Left hindlimb (tissue), 1 donor: ENCODE results near the gene STYK1.
"Not testable (repeated sequence)": the region's sequence is repeated elsewhere in the genome, so short reads cannot be mapped to it uniquely, and the experiment has no call there.

Experiments used
- DNase-seq: peaks from one replicate; pipeline ENCODE4 v3.0.0-alpha.2; 2018

The STYK1 gene

DNA sequence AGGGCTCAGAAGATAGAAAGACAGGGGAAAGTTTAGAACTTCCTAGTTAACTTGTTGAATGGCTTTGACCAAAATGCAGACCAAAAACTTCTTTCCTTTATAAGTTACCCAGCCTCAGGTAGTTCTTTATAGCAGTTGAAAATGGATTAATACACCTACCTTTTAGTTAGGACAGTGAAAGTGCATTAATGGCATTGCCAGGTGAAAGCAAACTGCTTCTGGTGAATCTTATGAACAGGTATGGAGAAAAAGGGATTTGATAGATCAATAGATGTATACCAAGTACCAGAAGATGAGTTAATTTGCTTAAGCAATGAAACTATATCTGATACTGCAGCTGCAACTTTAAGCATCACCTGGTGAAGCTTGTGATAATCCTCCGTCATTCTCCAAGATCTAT is 14.2 kb upstream of the STYK1 start:
- no peak for DNase-seq

DNA sequence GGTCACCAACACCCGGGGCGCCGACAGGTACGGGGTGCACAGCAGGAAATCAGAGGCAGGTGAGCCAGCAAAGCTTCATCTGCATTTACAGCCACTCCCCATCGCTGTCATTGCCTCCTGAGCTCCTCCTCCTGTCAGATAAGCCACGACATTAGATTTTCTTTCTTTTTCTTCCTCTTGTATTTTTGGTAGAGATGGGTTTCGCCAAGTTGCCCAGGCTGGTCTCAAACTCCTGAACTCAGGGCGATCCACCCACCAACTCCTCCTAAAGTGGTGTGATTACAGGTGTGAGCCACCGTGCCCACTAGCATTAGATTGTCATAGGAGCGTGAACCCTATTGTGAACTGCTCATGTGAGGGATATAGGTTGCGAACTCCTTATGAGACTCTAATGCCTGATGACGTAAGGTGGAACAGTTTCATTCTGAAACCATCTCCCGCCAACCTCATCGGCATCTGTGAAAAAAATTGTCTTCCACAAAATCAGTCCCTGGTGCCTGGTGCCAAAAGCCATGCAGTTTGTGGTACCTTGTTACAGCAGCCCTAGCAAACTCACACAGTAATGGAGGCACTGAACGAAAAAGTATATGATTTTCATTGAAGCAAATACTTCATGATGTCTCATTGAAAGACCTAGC is 1.5 kb downstream of the STYK1 start:
- DNase-seq, result no peak

DNA sequence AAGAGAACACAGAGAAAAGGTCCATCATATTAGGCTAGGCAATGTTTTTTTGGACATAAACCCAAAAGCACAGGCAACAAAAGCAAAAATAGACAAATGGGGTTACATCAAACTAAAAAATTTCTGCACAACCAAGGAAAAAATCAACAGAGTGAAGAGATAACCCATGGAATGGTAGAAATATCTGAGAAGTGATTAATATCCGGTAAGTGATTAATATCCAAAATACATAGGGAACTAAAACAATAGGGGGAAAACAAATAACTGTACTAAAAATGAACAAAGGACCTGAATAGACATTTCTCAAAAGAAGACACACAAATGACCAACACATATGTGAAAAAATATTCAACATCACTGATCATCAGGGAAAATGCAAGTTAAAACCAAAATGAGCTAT is 4.3 kb downstream of the STYK1 start:
- no peak for DNase-seq

DNA sequence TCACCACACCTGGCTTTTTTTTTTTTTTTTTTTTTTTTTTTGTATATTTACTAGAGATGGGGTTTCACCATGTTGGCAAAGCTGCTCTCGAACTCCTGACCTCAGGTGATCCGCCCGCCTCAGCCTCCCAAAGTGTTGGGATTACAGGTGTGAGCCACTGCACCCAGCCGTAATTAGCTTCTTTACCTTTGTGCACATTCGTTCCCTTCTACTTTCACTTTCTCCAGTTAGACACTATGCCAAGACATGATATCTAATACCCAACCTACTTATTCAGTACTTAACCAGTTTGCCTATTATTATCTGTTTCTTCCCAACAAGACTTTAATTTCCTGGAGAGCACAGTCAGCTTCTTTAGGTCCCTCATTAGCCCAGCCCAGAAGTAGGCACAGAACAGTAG is 5.3 kb downstream of the STYK1 start:
- DNase-seq, result no peak

DNA sequence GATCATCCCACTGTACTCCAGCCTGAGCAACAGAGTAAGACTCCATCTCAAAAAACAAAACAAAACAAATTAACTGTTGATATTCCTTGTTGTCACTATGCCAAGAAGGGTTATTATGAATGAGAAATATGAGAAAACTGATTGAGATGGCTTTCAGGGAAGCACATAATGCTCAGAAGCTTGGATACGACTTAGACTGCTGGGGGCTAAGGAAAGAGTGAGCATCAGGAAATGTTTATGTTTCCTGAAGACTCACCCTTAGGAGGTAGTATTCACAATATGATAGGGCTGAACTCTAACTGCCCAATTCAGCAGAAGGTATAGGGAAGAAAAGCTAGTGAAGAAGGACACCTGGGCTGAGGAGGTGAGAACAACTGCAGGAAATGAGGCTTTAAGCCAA is 6.3 kb downstream of the STYK1 start:
- DNase-seq, result no peak

DNA sequence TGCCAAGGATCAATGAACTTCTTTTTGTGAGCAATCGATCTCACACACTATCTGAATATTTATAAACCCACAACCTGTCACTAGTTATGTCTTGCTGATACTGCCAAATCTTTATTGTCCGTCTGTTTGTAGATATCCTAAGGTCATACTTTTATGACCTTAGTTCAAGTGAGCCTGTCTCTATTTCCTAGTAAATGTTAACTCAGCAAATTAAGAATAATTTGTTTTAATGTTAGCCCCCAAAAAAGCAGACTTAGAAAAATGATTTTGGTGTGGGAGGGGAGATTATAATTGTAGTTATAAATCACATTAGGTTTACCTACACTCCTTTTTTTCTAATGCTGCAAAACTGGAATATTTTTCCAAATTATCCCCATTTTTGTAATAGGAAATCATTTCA is 9.4 kb downstream of the STYK1 start:
- DNase-seq, result no peak

DNA sequence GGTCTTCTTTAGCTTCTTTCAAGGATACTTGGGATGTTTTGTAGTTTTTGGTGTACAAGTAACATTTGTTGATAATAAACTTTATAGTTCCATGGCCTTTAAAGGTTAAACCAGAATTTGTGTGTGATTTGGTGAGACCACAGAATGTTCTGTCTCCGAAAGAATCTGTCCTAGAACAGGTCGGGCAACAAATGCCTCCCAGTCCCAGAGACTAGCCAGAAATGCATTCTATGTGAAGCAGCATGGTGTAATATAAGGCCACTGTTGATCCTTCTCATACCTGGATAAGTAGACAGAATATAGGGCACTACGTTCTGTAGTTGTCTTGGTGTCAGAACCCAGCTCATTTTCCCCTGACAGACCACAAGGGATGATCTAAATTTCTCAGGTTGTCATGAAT is 10.0 kb downstream of the STYK1 start:
- no peak for DNase-seq

DNA sequence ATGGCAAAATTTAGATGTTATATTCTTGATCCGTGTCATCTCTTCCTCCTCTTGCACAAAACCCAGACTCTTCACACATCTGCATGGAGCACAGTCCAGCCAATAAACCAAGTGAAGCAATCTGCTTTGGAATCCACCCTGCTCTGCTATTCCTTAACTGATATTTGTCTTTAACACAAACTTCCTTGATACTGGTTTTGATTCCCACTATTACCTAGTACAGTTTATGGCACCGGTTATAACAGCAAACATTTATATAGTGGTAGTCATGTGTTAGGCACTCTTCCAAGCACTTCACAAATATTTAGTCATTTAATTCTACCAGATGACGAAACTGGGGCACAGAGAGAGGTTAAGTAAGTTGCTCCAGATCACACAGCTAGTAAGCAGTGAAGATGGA is 12.5 kb downstream of the STYK1 start:
- no peak for DNase-seq

DNA sequence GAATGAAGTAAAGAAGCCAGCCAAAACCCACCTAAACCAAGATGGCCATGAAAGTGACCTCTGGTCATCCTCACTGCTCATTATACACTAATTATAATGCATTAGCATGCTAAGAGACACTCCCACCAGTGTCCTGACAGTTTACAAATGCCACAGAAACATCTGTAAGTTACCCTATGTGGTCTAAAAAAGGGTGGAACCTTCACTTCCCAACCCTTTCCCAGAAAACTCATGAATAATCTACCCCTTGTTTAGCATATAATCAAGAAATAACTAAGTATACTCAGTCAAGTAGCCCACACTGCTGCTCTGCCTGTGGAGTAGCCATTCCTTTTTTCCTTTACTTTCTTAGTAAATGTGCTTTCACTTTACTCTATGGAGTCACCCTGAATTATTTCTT is 19.8 kb downstream of the STYK1 start:
- DNase-seq, result no peak

DNA sequence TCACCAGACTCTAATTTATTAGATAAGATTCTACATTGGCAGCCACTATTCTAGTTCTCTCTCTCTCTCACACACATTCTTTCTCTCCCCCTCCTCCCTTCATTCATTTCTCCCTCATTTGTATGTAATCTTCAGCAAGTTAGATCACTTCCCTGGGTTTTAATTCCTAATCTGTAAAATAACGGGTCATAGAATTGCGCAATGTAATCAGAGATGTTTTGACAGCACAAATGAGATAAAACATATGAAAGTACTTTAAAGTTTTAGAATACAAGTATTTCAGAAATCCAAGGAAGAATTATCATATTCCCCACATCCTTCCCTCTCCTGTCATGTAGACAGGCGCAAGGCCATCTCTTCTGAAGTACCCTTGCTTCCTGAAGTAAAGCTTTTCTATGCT is 21.7 kb downstream of the STYK1 start:
- DNase-seq, result no peak

DNA sequence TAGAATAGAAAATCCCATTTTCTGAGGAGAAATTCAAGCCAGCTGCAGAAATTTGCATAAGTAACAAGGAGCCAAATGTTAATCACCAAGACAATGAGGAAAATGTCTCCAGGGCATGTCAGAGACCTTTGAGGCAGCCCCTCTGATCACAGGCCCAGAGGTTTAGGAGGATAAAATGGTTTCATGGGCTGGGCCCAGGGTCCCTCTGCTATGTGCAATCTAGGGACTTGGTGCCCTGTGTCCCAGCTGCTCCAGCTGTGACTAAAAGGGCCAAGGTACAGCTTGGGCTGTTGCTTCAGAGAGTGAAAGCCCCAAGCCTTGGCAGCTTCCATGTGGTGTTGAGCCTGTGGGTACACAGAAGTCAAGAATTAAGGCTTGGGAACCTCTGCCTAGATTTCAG is 27.3 kb downstream of the STYK1 start:
- DNase-seq, result not testable (repeated sequence)

DNA sequence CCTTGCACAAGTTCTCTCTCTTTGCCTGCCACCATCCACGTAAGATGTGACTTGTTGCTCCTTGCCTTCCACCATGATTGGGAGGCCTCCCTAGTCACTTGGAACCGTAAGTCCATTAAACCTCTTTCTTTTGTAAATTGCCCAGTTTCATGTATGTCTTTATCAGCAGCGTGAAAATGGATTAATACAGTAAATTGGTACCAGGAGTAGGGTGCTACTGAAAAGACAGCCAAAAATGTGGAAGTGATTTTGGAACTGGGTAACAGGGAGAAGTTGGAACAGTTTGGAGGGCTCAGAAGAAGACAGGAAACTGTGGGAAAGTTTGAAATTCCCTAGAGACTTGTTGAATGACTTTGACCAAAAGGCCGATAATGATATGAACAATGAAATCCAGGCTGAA is 27.9 kb downstream of the STYK1 start:
- DNase-seq, result no peak

DNA sequence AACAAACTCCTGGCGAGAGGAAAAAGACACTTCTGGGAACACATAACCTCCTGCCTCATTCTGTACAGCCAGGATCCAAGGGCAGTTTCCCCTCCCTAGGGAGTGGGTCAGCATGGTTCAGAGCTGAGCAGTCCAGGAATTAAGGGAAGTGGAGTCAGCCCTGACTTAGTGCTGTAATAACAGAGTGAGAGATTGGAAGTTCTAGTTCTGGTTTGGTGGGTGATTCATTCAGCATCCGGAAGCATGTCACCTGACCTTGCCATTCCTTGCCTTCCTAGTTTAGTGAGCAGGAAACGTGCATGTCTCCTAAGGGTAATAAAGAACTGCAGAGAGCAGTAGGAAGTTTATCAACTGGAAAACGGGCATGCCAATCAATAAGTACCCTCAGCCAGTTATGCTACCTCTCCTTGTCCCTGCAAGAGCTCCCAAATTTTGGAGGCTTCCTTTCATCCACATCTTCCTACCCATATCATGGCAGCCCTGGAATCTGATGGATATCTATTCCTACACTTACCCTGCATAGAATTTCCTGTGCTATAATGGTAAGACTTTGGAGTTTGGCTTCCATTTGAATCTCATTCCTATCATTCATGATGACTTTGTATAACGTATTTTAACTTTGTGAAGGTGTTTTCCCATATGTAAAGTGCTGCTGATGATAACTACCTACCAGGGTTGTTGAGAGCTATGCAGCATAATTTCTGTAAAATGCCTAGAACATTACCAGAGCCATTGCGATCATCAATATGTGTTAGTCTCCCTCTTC is 31.9 kb downstream of the STYK1 start:
- no peak for DNase-seq

DNA sequence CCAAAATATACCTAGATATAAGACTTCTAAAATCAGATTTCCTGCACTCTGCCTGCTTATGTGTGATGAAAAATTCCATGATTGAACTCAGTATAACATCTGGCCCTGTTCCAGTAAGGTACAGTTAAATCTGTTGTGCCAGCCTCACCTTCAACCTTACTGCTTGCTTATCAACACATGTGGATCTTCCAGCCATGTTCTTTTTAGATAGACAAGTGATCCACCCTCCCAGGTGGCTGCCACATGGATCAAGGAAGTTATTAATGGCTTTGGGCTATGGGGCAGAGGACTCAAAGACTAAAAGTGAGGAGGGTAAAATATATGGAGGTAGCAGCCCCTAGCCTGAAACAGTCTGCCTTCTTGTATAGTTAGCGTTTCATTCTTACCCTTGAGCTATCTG is 35.1 kb downstream of the STYK1 start:
- no peak for DNase-seq

DNA sequence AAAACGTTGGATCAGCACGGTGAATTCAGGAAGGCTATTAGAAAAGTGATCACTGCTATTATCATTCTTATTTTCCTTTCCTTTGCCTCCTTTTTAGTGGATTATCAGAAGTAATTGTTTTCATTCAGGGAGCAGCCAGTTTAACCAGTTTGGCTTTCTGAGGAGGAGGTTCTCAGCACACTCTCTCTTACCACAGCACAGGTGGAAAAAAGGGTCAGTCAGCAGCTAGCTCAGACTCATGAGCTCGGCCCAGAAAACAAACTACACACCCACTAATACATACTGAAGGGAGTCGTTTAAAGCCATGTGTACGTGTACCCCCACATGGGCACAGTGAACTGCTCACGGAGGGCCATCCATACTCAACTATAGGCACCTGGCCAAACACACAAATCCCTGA is 37.2 kb downstream of the STYK1 start:
- DNase-seq, result no peak

DNA sequence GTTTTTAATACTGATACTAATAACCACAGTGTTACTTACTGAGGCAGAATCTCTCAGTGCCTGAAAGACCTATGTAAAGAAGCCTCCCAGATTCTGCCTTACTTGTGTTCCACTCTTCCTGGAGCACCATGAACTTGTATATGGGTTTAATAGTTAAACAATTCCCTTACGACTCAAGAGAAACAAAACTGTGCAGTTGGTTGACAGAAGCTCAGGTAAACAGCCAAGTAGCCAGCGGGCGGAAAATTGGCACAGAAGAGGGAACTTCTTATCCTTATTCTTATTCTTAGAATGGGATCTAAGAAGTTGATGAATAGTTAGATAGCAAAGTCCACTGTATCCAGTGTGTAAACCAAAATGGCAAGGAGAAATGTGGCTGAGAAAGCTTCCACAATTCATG is 37.7 kb downstream of the STYK1 start:
- DNase-seq, result no peak

DNA sequence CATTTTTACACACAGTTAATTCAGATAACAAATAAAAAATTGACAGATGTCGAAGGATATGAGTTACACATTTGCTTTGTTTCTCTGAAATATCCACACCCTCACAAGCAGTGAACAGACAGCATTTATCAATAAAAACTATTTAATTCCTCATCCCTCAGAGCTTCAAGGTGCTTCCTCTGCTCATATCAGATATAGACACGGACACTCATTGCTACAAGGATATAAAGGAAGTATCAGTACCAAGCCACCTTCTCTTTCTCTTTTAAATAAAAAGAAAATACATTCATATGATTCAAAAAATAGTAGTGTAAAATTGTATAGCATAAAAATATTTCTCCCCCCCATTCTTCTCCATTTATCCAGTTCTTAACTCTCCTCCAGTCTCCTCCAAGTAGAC is 38.5 kb downstream of the STYK1 start:
- no peak for DNase-seq

DNA sequence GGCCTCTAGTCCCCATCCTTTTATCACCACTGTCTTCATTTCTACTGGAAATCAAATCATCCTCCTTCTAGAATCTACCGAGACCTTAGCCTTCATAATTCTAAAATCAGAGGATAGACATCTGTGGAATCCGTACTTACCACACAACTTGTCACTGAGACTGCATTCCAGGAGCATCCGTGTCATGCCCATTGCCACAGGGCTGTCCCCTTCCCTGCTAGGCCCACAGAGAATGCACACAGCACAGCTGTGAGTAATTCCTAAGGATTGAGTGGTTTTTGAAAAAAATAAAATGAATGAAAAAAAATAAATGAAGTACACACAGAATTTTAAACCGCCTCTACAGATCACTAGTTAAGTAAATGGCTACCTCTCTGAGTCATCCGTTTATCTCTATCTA is 39.4 kb downstream of the STYK1 start:
- no peak for DNase-seq

DNA sequence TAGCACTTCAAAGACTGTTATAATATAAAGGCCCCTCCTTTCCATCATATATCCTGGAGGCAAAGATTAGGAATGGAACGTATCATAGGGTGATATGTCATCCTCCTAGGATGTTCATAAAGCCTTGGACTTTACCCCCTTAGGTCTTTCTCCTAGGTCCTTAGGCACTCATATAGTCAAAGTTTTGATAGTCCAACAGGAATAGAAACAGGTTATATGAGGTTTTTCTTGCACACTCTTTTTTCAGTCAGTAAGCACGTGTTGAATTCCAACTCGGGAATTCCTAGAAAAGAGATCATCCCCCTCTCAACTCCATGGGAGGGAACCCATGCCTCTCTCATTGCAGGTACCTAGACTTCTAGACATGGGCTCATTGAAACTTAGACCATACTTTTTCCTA is 40.3 kb downstream of the STYK1 start:
- no peak for DNase-seq

DNA sequence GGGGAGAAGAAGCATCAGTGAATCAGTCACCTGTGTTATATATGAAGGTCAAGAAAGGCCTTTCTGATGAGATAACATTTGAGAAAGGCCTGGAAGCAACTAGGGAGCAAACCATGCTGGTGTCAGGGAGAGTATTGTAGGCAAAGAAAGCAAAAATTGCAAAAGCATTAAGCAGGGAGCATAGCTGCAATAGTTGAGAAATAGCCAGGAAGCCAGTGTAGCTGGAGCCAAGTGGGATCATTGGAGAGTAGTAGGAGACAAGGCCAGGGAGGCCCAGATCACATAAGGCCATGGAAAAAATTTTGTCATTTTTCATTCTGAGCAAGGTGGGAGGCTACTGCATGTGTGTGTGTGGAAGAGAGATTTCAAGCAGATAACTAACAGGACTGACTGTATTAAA is 41.6 kb downstream of the STYK1 start:
- no peak for DNase-seq

DNA sequence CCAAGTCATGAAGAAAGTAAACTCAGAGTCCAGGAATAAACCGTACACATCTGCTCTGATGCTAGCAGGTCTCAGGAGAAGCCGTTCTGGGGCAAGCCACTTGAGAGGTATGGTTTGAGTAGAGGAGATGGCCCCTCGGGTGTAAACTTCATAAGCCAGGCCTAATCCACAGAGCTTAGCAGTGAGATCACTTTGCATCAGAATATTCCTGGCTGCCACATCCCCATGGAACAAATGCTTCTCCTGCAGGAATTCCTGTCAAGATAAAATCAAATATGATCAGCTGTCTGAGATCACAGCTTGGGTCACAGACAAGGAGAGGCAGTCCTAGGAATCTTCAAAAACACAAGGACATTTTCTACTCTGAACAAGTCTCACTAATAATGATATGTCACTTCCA is 49.2 kb downstream of the STYK1 start:
- DNase-seq, result no peak

DNA sequence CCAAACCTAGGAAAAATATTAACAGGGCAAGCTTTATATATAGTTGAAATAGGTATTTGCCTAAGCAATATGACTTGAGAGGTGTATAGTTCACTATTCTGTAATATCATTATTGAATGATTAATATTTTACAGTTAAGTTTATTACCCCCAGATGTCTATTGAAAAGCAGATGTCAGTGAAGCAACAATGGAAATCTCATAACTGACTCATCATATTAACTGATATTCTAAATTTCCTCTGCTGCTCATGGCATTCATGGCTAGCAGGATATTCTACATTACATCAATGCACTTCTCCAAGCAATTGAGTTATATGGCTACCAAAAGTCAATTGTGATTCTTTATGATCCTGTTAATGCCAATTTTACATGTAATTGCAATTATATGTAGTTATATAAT is 50.7 kb downstream of the STYK1 start:
- no peak for DNase-seq

DNA sequence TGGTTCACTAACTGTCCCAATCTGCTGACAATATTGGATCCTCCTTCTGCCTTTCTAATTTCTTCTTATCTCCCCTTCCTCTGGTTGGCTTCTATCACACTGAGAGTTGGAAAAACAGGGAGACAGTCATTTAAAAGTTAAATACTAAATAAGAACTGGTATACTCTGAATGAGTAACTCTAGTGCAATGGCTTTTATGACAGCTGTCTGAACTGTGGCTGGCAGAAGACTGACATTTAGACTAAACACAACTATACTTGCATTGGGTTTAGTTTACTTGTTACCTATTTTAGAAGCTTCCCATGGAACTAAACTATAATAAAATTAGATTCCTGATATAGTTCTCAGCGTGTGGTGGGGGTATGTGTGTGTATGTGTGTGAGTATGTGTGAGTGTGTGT is 52.6 kb downstream of the STYK1 start:
- no peak for DNase-seq

DNA sequence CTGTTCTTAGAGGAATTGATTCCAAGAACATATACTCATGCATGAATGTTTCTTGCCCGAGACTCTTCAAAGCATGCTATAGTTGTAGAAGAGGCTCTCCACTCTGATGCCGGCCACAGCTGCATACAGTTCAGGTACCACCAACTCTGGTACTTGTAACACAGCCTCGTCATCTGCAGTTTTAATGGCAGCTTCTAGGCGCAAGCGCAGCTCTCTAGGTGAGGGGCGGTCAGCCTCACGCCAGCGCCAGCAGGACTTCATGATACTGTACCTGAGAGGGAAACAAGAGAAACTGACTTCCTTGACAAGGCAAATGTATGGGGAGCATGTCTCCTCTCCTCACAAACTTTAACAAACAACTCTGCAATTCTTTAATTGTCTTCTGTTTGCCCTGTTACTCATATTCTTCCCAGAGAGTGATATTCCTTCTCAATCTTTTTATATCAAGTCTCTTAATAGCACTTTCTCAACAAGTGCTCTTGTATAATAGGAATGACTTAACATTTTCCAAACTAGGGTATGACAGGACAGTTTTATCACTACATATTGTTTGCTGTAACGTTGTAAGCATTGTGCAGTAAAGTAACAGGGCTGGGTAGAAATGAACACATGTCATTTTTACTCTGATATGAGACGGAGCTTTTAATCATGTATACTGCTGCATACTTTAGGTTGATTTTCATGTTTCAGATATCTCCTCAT is 53.6 kb downstream of the STYK1 start:
- no peak for DNase-seq
